GM18507 (cell line): Measurements from ENCODE around the gene SPSB3.

Experiments used
- DNase-seq: peaks from one replicate; pipeline ENCODE4 v3.0.0; 2011; ENCODE audit warnings: low read depth; ENCODE audit not compliant: insufficient read length; ENCODE audit errors: extremely low spot score
- FAIRE-seq: peaks from 2 replicates; lab custom pipeline; 2011; peaks lifted over from hg19 to GRCh38; lab: Jason Lieb, UNC

Gene SPSB3

DNA sequence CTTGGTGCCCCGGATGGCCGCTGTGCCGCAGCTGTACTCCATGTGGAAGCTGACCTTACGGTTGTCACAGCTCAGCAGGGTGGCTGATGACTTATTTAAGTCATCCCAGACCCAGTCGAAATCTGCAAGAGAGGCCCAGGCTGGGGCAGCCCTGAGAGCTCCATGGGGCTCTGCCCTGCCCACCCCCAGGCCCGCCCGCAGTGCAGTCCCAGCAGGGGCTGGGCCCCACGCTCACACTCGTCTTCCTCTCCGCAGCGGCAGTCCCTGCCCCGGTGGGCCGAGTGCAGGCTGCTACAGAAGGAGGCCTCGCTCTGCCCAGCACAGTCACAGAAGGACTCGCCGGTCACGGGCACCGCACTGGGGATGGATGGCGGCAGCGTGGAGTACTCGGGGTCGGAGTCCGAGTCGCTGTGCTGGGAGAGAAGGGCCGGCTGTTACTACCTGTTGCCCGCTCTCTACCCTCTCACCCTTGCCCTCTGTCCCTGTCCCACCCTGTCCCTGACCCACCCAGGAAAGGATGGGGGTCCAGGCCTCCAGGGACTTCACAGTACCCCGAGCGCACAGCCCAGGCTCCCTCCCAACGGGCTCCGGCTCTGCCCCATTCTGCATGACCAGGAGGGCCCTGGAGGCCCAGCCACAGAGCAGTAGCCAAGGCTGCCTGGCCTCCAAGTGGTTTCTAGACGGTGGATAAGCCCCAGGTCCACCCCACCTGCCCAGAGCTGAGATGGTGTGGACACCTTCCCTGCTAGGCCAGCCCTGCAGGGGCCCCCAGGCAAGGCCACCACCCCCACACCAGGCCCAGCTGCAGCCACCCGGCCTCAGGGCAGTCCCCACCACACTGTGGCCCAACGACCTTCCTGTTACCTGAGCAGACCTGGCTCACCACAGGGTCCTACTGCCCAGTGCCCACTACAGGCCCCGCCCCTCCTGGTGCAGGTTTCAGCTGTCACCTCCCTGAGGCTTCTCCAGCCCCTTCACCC lies 3.9 kb downstream of the SPSB3 start:
- no peak for FAIRE-seq
- no peak for DNase-seq

DNA sequence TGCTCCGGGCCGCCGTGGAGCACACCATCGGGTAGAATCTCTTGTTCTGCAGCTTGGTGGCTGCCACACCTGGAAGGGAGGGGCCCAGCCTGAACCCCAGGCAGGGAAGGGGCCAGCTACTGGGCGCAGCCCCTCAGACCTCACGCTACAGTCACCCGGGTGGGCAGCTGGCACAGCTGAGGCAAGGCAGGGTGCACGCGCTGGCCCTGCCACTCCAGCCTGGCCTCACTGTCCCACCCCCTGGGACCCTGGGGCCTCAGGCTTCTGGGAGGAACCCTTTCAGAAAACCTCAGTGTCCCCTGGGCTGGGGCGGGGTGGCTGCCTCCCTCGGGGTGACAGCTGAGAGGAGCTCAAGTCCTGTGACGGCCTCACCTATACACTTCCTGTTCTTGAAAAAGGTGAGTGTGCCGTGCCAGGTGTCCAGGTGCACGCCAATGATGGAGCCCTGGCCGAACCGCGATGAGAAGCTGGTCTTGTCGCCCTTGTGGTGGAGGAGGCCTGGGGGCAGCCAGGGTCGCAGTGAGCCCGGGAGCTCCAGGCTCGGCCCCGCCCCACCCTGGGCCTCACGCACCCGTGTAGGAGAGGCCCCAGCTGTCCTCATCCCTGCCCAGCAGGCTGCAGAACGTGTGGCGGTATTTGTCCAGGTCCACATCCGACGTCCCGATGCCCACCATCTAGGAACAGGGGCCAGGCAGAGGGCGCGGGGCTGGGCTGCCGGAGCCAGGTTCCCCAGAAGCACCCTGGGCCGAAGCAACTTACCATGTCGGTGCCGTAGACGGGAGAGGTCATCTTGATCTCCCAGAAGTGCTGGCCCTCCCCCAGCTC lies 4.8 kb downstream of the SPSB3 start:
- FAIRE-seq: no peak
- no peak for DNase-seq

DNA sequence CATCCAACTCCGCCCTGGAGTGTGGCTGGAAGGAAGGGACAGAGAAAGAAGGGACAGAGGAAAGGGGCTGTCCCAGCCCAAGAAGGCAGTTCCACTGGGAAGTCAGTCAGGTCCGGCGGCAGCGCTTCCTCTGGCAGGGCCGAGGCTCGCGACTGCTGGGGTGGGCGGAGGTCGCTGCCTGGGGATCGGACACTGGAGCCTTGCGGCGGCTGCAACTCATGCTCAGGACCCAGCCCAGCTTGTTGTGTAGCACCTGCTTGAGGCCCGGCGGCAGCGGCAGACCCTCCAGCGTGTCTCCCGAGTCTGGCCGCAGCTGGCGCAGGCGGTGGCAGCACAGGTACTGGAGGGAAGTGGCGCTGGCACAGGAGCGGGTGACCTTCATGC lies 5.4 kb downstream of the SPSB3 start:
- FAIRE-seq (no peak), DNase-seq (no peak)

DNA sequence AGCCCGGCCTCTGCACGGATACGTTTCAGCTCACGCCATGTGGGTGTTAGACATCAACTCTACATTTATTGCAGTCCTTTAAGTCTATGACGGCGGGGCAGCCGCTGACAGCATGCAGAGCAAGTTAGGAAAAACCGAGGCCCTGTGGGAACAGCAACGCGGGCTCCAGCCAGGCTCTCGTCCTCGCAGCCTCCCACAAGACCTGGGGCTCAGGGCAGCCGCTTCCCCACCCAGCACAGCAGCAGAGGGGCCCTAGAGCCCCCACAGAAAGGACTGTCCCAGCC lies 5.8 kb downstream of the SPSB3 start:
- DNase-seq (no peak), FAIRE-seq (no peak)

DNA sequence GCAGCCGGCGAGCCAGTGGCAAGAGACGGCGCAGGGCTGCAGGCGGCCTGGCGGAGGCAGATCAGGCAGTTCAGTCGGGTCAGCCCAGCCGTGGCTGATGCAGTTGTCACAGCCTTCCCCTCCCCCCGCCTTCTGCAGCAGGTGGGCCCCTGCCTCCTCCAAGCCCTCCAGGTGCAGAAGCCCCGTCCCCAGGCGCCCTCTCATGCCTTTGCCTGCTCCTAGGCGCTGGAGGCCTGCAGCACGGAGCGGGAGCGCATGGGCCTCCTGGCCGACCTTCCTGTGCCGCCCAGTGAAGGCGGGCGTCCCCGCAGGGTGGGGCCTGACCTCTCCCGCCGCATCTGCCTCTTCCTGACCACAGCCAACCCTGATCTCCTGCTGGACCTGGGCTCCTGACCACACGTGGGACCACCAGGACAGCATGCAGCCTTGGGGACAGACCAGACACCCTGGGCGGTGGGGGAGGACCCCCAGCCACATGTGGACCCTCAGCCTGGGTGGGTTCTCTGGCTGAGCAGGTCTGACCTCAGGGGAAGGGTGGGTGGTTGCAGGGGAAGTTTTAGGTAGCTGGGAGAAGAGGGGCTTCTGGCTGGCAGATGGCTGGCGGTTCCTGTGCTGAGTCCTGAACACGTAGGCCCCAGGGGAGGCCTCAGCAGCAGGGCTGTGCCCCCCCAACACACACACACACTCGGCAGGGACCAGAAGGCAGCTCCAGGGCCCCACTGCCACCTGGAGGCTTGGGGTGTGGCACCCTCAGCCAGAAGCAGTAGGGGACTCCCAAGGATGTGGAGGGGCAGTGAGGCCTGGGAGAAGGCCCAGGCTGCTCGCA lies 6.3 kb downstream of the SPSB3 start:
- DNase-seq (no peak), FAIRE-seq (no peak)

DNA sequence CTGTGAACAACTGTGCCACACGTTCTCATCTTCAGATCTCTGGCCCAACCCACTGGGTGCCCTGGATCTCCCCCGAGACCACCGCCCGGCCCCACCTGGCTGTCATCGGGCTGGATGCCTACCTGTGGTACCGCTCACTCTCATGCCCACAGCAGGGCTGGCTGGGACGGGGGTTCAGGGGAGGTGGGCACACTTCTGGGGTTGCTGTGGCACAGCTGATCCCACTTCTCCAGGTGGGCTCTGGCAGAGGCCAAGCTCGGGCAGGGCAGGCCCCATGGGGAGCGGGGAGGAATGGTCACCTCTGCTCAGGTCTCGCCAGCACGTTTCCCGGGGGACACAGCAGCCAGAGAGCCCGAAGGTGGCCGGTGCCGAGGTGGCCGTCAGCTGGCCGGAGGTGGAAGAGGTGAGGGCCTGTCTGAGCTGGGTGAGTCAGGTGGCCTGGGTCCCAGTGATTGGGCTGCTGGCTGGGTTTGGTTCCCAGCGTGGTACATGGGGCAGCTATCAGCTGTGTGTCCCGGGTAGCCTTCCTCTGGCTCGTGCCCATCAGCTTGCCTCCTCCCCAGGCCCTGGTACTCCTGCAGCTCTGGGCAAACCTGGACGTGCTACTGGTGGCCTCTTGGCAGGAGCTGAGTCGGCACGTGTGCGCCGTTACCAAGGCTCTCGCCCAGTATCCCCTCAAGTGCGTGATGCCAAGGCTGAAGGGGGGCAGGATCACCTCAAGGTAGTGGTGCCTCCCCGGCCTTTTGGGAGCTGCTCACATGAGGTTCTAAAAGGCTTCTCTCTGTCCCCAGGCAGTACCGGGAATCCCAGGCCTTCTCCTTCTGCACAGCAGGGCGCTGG lies 7.1 kb downstream of the SPSB3 start:
- no peak for FAIRE-seq

DNA sequence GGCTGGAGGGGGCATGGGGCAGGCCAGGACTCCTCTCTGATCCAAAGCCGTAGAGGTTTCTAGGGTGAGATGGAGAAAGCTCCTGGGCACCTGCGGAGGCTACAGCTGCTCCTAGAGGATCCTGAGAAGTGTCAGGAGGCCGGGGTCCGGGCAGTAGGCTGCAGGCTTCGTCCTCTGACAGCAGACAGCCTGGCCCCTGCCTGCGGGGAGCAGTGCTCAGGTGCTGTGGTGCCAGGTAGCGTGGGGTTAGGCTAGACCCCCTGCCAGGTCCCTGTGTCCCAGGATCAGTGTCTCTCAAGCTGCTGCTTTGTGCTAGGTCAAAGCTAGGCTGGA lies 8.0 kb downstream of the SPSB3 start:
- no peak for FAIRE-seq

More for the DNA sequence above, 7.1 kb downstream of the SPSB3 start:
- no peak for DNase-seq

DNA sequence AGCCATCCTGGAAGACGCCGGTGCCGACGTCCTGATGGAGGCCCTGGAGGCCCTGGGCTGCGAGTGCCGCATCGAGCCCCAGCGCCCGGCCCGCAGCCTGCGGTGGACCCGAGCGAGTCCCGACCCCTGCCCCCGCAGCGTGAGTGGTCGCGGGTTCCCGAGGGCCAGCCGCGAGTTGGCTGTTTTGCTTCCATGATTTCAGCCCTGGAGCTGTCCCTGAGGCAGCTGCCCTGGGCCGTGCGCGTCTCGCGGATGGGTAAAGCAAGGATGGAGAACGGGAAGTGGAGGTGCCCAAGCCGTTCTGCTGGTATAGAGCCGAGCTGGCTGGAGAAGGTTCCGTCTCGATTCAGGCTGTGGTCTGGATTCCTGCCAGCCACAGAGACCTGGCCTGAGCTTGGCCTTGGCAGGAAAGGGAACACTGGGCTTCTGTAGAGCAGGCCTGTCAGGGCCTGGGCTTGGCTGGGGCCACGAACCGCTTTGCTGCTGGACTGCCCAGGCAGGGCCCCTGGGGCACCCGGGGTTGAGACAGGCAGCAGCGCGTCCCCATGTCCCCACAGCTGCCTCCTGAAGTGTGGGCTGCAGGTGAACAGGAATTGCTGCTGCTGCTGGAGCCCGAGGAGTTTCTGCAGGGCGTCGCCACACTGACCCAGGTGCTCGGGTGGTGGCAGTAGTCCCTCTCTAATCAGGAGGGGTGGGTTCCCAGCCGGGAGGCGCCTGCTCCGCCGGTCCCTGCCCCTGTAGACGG lies 8.5 kb downstream of the SPSB3 start:
- no peak for DNase-seq
- FAIRE-seq: no peak

More for the DNA sequence above, 8.0 kb downstream of the SPSB3 start:
- DNase-seq: no peak

DNA sequence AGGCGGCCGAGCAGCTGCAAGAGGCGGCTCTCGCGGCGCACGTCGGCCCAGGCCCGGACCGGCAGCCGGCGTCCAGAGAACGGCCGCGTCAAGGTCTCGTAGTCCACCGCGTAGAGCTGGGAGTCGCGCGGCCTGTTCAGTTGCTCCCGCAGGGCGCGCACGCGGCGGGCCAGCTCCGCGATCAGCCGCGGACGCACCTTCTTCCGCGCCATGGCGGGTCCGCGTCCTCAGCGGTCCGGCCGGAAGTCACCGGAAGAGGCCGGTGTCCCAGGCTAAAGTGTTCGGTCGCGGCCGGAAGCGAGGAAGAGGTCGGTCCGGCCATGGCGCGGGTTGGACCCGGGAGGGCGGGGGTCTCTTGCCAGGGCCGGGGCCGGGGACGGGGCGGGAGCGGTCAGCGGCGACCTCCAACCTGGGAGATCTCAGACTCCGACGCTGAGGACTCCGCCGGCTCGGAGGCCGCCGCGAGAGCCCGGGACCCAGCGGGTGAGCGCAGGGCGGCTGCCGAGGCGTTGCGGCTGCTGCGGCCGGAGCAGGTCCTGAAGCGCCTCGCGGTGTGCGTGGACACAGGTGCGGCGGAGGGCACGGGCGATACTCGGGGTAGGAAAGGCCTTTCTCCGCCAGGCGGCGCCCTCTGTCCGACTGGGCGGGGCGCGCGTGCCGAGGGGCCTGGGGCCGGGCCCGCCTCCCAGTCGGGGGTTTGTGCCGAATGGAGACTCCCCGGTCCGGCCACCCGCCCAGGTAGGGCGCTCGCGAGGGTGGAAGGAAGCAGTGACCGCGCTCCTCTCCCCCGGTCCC lies 9.3 kb downstream of the SPSB3 start, which contains the start of gene MRPS34:
Gene MRPS34 (minus strand): TSS at position 227 of the 795 bp plus-strand sequence. CDS start 15 bp downstream, at position 212.
- FAIRE-seq: peak; percentile 79
- peak; percentile 77 for DNase-seq

DNA sequence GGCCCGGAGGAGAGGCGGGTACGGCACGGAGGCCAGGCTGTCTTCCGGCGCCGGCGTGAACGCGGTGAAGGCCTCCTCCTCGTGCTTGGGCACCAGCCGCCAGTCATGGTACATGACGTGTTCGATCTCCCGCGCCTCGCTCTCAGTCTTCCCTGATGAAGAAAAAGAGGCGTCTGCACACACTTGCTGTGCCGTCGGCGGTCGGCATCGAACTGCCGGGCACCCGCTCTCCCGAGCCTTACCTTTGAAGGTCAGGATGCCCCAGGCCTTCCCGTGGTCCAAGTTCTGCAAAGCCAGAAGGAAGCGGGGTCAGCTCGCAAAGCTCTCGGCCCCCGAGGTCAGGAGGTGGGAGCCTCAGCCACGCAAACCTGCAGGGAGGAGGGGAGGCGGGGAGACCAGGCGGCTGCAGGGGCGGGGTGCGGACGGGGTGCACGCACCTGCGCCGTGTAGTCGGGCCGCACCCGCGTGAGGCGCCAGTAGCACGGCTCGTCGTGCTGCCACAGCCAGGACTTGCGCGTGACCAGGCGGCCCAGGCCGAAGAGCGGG lies 9.9 kb downstream of the SPSB3 start, which contains the start of gene EME2:
Gene EME2 (plus strand): TSS at position 449 of the 546 bp plus-strand sequence. CDS start 418 bp downstream, outside the sequence.
- DNase-seq: no peak
- FAIRE-seq: no peak

DNA sequence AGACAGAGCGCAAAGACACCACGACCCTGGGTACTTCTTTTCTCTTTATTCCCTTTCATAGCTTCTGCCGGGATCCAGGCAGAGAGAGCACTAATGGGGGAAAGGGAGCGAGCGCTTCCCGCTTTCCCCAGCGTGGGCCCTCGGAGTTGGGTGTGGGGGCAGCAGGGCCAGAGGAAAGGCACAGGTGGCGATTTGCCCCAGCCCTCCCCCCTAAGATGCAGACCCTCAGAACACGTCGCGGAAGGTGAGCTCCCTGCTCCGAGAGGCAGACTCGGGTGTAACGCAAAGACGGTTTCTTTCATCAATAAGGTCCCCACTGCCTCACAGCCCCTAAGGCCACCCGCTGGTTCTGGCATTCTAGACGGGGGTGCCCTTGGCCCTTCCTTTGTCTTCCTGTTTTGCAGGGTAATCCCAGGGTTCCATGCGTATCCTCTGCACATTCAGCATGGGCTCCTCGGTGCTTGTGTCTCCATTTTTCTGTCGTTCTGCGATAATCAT lies 10.5 kb downstream of the SPSB3 start:
- FAIRE-seq: peak; percentile 21
- no peak for DNase-seq

DNA sequence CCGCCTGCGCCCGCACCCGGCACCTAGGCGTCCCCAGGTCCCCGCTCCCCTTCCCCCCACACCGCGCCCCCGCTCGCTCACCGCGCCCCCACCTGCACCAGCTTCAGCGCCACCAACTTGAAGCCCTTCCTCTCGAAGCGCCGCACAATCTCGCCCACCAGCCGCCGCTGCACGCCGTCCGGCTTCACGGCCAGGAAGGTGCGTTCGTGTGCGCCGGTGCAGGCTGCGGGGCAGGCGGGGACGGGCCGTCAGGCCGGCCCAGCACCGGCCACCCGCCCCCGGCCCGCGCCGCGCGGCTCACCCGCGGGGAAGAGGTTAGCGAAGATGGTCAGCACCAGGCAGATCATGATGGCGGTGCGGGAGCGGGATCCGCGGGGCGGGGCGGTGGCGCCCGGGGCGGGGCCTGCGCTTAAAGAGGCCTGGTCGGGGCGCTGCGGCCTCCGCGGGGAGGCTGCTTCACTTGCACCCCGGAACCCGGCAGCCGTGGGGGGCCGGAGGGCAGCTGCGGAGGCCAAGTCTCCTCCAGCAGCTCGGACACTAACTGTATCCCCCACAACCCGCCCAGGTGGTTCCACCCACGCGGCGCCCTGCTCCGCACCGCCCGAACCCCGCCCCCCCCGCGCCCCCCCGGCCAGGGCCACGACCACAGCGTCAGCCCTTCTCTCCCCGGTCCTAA lies 11.0 kb downstream of the SPSB3 start, which contains the start of gene NME3:
Gene NME3 (minus strand): TSS at position 356 of the 676 bp plus-strand sequence. CDS start 9 bp downstream, at position 347.
- FAIRE-seq (peak; percentile 74), DNase-seq (peak; percentile 58)

DNA sequence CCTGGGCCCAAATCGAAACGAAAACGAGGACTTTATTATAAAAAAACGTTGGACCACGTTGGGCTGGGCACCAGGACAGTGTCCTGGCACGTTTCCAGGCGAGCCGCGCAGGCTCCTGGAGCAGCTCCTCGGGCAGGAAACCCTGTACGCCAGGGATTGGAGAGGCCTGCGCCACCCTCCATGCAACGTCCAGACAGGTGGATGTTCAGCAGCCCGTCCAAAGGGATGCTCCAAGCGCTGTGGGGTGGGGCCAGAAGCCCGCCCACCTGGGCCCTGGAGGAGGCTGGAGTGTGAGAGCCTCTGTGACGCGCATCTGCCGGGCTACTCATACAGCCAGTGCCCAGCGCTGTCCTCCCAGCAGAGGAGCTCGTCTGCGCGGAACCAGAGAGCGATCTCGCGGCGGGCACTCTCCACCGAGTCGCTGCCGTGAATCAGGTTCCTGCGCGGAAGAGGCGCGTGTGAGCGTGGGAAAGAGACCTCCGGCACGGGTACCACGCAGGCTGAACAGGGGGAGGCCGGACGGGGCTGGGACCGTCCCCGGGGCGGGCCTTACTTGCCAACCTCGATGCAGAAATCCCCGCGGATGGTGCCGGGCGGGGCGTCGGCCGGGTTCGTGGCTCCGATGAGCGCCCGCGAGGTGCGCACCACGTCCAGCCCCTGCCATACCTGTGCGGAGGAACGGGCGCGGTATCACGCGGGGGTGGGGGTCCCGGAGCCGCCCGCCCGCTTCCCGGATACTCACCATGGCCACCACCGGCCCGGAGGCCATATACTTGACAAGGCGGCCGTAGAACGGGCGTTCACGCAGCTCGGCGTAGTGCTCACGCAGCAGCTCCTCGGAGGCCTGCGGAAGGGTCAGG lies 11.8 kb downstream of the SPSB3 start:
- DNase-seq (no peak), FAIRE-seq (peak; percentile 39)

DNA sequence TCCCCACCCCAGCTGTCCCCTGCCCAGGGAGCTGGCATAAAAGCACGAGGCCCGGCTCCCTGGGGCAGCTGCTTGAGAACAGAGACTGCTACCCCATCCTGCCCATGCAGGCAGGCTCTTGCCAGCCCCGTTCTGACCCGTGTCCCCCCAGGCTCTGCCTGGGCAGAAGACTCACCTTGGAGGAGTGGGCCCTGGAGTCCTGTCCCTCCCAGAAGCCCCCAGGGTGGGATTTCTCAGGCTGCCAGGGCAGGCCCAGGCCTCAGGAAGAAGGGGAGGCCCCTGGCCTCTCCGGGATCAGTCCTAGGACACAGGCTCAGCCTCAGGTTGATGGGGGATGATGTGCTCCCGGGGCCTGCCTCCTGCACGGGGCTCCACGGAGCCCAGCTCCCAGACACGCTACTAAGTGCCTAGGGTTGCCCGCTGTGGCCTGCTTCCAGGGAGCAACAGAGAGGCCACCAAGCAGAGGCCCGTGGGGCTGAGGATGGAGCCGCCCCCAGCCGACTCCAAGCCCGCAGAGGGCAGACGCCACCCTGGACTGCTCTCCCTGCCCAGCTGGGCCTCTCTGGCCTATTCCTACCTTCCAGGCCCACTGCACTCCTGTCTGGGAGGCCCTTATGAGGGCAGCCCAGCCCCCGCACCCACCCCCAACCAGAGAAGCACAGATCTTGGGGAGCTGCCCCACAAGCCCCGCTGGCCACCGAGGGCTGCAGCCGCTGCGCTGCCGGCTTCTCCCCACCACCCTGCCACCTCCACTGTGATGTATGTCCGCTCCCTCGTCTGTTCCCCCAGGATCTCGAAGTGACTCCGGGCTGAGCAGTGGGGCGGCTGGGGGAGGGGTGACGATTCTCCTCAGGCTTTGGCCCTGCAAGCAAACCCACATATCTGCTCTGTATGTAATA lies 12.7 kb downstream of the SPSB3 start:
- FAIRE-seq: no peak
- no peak for DNase-seq
